Naive B cell (primary cell): ENCODE measurements around the gene AZU1. TPM values are rescaled to one million over a fixed set of nuclear protein-coding genes. Genes with fewer than 3 reads are reported as not detected.
"Not testable (repeated sequence)": the region's sequence is repeated elsewhere in the genome, so short reads cannot be mapped to it uniquely, and the experiment has no call there.

Experiments
- ATAC-seq, 2 donors: fragments of 150-1000 bp; cut with Tn5 transposase; 2 replicates each; pipeline ENCODE4 v1.10.0; 2021; ENCODE audit warnings: low read depth in 2 of 2, mild to moderate bottlenecking in 2 of 2, moderate library complexity in 2 of 2
- DNase-seq: peaks from one replicate; pipeline ENCODE4 v3.0.0; 2022
- H3K27ac Mint-ChIP-seq, 6 donors: one replicate each; pipeline ENCODE4 v1.8.0; 2020 to 2022; ENCODE audit warnings: mild to moderate bottlenecking in 6 of 6, mixed read lengths in 6 of 6, moderate library complexity in 5 of 6, inconsistent platforms in 2 of 6
- H3K27me3 Mint-ChIP-seq, 3 donors: one replicate each; pipeline ENCODE4 v1.8.0; 2021 to 2022; ENCODE audit warnings: mixed read lengths in 3 of 3, mild to moderate bottlenecking in 1 of 3
- H3K36me3 Mint-ChIP-seq, 2 donors: one replicate each; pipeline ENCODE4 v1.8.0; 2020 to 2022; ENCODE audit warnings: mixed read lengths in 2 of 2, inconsistent platforms in 1 of 2, mild to moderate bottlenecking in 1 of 2
- H3K4me1 Mint-ChIP-seq, 3 donors: one replicate each; pipeline ENCODE4 v1.8.0; 2020 to 2022; ENCODE audit warnings: mixed read lengths in 3 of 3, inconsistent platforms in 1 of 3, mild to moderate bottlenecking in 1 of 3, moderate library complexity in 1 of 3
- H3K4me3 Mint-ChIP-seq, 8 donors: one replicate each; pipeline ENCODE4 v1.8.0; 2020 to 2022; ENCODE audit warnings: mild to moderate bottlenecking in 8 of 8, mixed read lengths in 8 of 8, moderate library complexity in 8 of 8, inconsistent platforms in 2 of 8
- H3K9me3 Mint-ChIP-seq, 7 donors: one replicate each; pipeline ENCODE4 v1.8.0; 2020 to 2022; ENCODE audit warnings: mixed read lengths in 7 of 7, mild to moderate bottlenecking in 5 of 7, inconsistent platforms in 2 of 7, moderate library complexity in 1 of 7
- polyA plus RNA-seq, 6 donors: library from polyadenylated mRNA; unstranded; fragments of 300-500 nt; fragmentation: Illumina TruSeq; gene quantifications; one replicate each; pipeline ENCODE4 v1.2.3, GENCODE V29; 2021; ENCODE audit warnings: low read depth in 6 of 6

AZU1 gene
- polyA plus RNA-seq, 6 donors from 2014 or later, result not detected

GRCh38 chr19:840519-841206 is 13.0 kb downstream of the AZU1 start, which contains the start of gene PRTN3:
TSS of gene PRTN3 (plus strand) at chr19:840999. CDS start at chr19:841009, 10 bp downstream.
- no peak for ATAC-seq
- peak within 1 kb of the TSS in 1 of 6 donors; percentile 52 for H3K27ac Mint-ChIP-seq
- H3K4me3 Mint-ChIP-seq, result no peak within 1 kb of the TSS
- H3K9me3 Mint-ChIP-seq, result peaks cover 0 to 4% (median 0%) of the 10 kb centered on the region in 7 donors
- H3K36me3 Mint-ChIP-seq, result peaks cover 4 to 14% of the 10 kb centered on the region in 2 donors
- H3K4me1 Mint-ChIP-seq, result peaks cover 5 to 16% (median 11%) of the 10 kb centered on the region in 3 donors
- DNase-seq, result no peak
- H3K27me3 Mint-ChIP-seq, result peaks cover 12 to 52% (median 32%) of the 10 kb centered on the region in 3 donors

- not testable (repeated sequence) for ATAC-seq
Observed at GRCh38 chr19:842802-843179, 15.2 kb downstream of the AZU1 start.

DNA sequence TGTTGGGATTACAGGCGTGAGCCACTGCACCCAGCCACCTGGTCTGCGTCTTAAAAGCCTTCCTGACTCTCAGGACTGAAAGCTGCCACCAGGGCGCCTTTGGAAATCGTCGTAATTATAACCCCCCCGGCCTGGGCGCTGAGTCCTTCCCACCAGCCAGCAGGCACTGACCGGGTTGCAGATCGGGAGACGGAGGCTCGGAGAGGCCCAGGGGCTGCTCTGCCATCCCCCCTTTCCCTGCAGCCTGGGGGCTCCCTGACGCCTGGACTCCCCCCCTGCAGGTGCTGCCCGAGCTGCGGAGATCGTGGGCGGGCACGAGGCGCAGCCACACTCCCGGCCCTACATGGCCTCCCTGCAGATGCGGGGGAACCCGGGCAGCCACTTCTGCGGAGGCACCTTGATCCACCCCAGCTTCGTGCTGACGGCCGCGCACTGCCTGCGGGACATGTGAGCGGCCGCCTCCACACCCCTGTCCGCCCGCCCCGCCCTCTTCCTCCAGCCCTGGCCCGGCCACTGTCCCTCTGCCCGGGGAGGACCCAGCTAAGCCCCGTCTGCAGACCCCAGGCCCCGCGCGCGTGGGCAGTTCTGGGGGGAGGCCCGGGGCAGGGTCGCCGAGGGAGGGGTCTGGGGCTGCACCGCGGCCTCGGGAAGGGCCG is 15.7 kb downstream of the AZU1 start:
- peaks cover 18 to 59% (median 46%) of the 10 kb centered on the region in 3 donors for H3K27me3 Mint-ChIP-seq
- ATAC-seq (peak in 1 of 2 donors; percentile 47), DNase-seq (no peak)
- H3K9me3 Mint-ChIP-seq, result peaks cover 0 to 4% (median 0%) of the 10 kb centered on the region in 7 donors
- H3K4me1 Mint-ChIP-seq, result peaks cover 5 to 13% (median 11%) of the 10 kb centered on the region in 3 donors
- no peak overlapping the region for H3K27ac Mint-ChIP-seq
- H3K4me3 Mint-ChIP-seq, result peak overlapping the region in 2 of 8 donors; percentile 42 to 50
- H3K36me3 Mint-ChIP-seq, result peaks cover 4 to 14% of the 10 kb centered on the region in 2 donors

More at GRCh38 chr19:842802-843179, 15.2 kb downstream of the AZU1 start:
- Mint-ChIP-seq H3K27me3 (peaks cover 18 to 54% (median 41%) of the 10 kb centered on the region in 3 donors), H3K4me3 (peak overlapping the region in 2 of 8 donors; percentile 42 to 50), H3K4me1 (peaks cover 5 to 13% (median 11%) of the 10 kb centered on the region in 3 donors), H3K36me3 (peaks cover 4 to 14% of the 10 kb centered on the region in 2 donors)
- not testable (repeated sequence) for H3K27ac Mint-ChIP-seq, DNase-seq, H3K9me3 Mint-ChIP-seq

DNA sequence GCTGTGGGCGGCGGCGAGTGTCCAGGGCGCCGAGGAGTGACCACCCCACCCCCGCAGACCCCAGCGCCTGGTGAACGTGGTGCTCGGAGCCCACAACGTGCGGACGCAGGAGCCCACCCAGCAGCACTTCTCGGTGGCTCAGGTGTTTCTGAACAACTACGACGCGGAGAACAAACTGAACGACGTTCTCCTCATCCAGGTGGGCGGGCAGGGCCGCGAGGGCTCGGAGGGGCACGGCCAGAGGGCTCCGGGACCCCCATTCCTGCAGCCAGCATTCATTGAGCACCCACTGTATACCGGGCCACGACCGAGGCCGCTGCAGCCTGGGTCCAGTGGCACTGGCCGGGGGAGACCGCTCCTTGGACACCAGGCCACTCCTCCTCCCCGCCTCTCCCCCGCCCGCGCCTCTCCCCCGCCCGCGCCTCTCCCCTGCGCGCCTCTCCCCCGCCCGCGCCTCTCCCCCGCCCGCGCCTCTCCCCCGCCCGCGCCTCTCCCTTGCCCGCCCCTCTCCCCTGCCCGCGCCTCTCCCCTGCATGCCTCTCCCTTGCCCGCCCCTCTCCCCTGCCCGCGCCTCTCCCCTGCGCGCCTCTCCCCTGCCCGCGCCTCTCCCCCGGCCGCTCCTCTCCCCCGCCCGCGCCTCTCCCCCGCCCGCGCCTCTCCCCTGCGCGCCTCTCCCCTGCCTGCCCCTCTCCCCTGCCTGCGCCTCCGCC is 16.4 kb downstream of the AZU1 start:
- ATAC-seq (no peak), DNase-seq (no peak)
- Mint-ChIP-seq H3K27me3 (peaks cover 18 to 65% (median 49%) of the 10 kb centered on the region in 3 donors), H3K4me3 (peak overlapping the region in 1 of 8 donors; percentile 57), H3K9me3 (peaks cover 0 to 4% (median 0%) of the 10 kb centered on the region in 7 donors), H3K4me1 (peaks cover 5 to 13% (median 11%) of the 10 kb centered on the region in 3 donors), H3K27ac (peak overlapping the region in 2 of 6 donors; percentile 75 to 76), H3K36me3 (peaks cover 4 to 14% of the 10 kb centered on the region in 2 donors)

GRCh38 chr19:844546-844971 is 16.9 kb downstream of the AZU1 start:
- Mint-ChIP-seq H3K4me3 (peak overlapping the region in 2 of 8 donors; percentile 36 to 57), H3K27ac (peak overlapping the region in 2 of 6 donors; percentile 75 to 76), H3K9me3 (peaks cover 0 to 4% (median 0%) of the 10 kb centered on the region in 7 donors), H3K27me3 (peaks cover 18 to 69% (median 49%) of the 10 kb centered on the region in 3 donors), H3K4me1 (peaks cover 5 to 13% (median 11%) of the 10 kb centered on the region in 3 donors), H3K36me3 (peaks cover 4 to 14% of the 10 kb centered on the region in 2 donors)
- no peak for ATAC-seq
- no peak for DNase-seq

GRCh38 chr19:845707-846521 is 18.3 kb downstream of the AZU1 start:
- peaks cover 18 to 81% (median 56%) of the 10 kb centered on the region in 3 donors for H3K27me3 Mint-ChIP-seq
- no peak for ATAC-seq
- peaks cover 4 to 14% of the 10 kb centered on the region in 2 donors for H3K36me3 Mint-ChIP-seq
- H3K4me3 Mint-ChIP-seq, result peak overlapping the region in 1 of 8 donors; percentile 70
- DNase-seq, result no peak
- peaks cover 0 to 4% (median 0%) of the 10 kb centered on the region in 7 donors for H3K9me3 Mint-ChIP-seq
- H3K27ac Mint-ChIP-seq, result no peak overlapping the region
- peaks cover 5 to 13% (median 11%) of the 10 kb centered on the region in 3 donors for H3K4me1 Mint-ChIP-seq

DNA sequence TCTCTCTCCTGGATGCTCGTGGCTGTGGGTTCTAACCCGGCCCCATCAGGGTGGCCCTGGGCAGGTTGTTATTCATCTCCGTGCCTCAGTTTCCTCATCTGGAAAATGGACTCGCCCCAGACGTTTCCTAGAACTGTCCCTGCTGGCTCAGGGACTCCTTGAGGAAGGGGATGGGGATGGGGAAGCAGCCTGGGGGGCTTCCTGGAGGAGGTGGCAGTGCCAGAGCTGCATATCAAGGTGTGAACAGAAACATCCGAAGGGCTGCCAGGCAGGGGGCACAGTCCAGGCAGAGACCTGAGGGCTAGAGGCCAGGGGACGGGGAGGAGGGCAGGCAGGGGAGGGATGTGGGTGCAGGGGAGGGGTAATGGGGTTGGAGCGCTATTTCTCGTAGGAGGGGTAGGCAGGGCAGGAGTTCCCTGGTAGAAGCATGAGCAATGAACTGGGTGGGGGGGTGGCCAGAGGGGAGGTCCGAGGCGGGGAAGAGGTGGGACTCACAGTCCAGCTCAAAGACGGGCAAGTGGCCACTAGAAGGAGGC is 20.8 kb downstream of the AZU1 start:
- Mint-ChIP-seq H3K9me3 (no peaks in the 10 kb centered on the region), H3K27ac (no peak overlapping the region), H3K4me1 (peaks cover 5 to 11% (median 9%) of the 10 kb centered on the region in 3 donors), H3K36me3 (peaks cover 0 to 7% of the 10 kb centered on the region in 2 donors), H3K4me3 (no peak overlapping the region), H3K27me3 (peaks cover 13 to 78% (median 49%) of the 10 kb centered on the region in 3 donors)
- ATAC-seq (no peak), DNase-seq (no peak)

DNA sequence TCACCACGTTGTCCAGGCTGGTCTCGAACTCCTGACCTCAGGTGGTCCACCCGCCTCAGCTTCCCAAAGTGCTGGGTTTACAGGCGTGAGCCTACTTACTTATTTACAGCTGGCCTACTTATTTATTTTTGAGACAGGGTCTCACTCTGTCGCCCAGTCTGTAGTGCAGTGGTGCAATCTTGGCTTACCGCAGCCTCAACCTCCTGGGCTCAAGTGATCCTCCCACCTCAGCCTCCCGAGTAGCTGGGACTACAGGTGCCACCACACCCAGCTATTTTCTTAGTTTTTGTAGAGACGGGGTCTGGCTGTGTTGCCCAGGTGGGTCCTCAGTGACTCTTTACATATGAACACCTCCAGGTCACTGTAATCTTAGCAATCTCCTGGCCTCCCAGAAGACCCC is 21.6 kb downstream of the AZU1 start:
- not testable (repeated sequence) for H3K4me3 Mint-ChIP-seq, H3K27ac Mint-ChIP-seq, H3K36me3 Mint-ChIP-seq, DNase-seq, H3K9me3 Mint-ChIP-seq, ATAC-seq
- H3K4me1 Mint-ChIP-seq, result peaks cover 5 to 11% (median 9%) of the 10 kb centered on the region in 3 donors
- H3K27me3 Mint-ChIP-seq, result peaks cover 13 to 73% (median 47%) of the 10 kb centered on the region in 3 donors

DNA sequence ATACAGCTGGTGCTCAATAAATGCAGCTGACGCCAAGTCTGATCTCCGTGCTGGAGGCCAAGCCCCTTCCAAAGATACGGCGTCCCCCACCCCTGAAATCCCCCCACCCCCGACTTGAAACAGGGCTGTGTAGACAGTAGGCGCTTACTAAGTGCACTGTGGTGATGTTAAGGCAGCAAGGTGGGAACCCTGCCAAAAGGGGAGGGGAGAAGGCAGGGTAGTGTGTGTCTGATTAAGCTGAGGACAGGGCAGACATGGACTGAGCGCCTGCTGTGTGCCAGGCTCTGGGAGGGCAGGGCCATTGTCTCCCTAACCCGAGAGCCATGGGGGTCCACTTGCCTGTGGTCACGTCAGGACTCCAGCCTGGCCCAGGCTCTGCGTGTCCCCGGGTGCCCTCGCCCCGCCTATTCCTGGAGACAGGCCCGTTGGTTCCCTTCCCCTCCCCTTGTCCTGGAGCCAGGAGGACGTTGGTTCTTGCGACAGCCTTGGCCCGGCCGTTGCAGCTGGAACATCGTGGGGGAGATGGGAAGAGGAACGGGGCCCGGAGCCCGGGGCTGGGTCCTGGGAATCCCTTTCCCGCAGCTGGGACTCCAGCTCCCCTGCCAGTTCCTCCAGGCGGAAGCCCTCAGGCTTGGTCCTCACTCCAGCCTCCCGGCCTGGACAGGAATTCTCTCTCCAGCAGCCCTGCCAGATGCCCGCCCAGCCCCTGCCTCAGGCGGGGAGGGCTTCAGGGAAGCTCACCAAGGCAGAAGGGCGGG is 22.8 kb downstream of the AZU1 start:
- Mint-ChIP-seq H3K36me3 (no peaks in the 10 kb centered on the region), H3K4me1 (peaks cover 0 to 4% (median 4%) of the 10 kb centered on the region in 3 donors), H3K4me3 (peak overlapping the region in 1 of 8 donors; percentile 42), H3K27ac (no peak overlapping the region), H3K9me3 (no peaks in the 10 kb centered on the region), H3K27me3 (peaks cover 13 to 61% (median 39%) of the 10 kb centered on the region in 3 donors)
- DNase-seq (no peak), ATAC-seq (peak in 1 of 2 donors; percentile 25)

- Mint-ChIP-seq H3K9me3 (no peaks in the 10 kb centered on the region), H3K36me3 (no peaks in the 10 kb centered on the region), H3K4me3 (no peak overlapping the region), H3K27me3 (peaks cover 8 to 55% (median 33%) of the 10 kb centered on the region in 3 donors), H3K27ac (no peak overlapping the region), H3K4me1 (no peaks in the 10 kb centered on the region)
- no peak for ATAC-seq
- DNase-seq, result no peak
Observed at GRCh38 chr19:850979-851335, 23.3 kb downstream of the AZU1 start.

DNA sequence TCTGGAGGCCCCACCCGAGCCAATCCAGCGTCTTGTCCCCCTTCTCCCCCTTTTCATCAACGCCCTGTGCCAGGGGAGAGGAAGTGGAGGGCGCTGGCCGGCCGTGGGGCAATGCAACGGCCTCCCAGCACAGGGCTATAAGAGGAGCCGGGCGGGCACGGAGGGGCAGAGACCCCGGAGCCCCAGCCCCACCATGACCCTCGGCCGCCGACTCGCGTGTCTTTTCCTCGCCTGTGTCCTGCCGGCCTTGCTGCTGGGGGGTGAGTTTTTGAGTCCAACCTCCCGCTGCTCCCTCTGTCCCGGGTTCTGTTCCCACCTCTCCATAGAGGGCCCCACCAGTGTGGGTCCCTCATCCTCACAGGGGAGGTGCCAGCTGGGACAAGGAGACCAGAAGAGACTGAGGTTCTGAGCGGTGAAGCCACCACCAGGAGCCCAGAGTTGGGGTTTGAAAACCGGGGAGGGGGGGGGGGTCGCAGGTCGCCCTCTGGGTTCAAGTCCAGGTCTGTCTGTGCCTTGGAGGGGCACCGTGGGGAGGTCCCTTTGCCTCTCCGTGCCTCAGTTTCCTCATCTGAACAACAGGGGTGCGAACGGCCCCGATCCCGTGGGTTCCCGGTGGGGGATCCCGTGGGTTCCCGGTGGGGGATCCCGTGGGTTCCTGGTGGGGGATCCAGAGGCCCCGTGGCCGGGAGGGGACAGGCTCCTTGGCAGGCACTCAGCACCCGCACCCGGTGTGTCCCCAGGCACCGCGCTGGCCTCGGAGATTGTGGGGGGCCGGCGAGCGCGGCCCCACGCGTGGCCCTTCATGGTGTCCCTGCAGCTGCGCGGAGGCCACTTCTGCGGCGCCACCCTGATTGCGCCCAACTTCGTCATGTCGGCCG is 24.7 kb downstream of the AZU1 start, which contains the start of gene ELANE:
Gene ELANE, plus strand, starts transcription at position 168 of the 878 bp plus-strand sequence. Its CDS starts 26 bp downstream, at position 194.
- ATAC-seq, result no peak
- Mint-ChIP-seq H3K27me3 (peaks cover 3 to 44% (median 22%) of the 10 kb centered on the region in 3 donors), H3K4me1 (peaks cover 0 to 1% (median 0%) of the 10 kb centered on the region in 3 donors), H3K9me3 (no peaks in the 10 kb centered on the region), H3K36me3 (no peaks in the 10 kb centered on the region), H3K27ac (no peak within 1 kb of the TSS), H3K4me3 (no peak within 1 kb of the TSS)
- DNase-seq, result no peak
